K562 (cell line): ENCODE data around the gene CNTRL. TPM values are rescaled to one million over a fixed set of nuclear protein-coding genes. Genes with fewer than 3 reads are reported as not detected.
A peak's percentile ranks its signal among the peaks of the same experiment; 100 is the strongest.

Source experiments
- BCL6 ChIP-seq: fragments of 250-450 bp; sonication (Bioruptor Pico); IDR thresholded peaks from 2 replicates; pipeline ENCODE4 v1.4.0; 2020
- CTCF ChIP-seq, 3 experiments: IDR thresholded peaks in 2 of 3; conservative IDR thresholded peaks in 1 of 3; 2 replicates each; pipeline ENCODE4 v1.5.1; 2011 to 2012; ENCODE audit warnings: low read length in 3 of 3, mild to moderate bottlenecking in 3 of 3, control low read depth in 2 of 3, improper control_type of control experiment in 1 of 3, inconsistent platforms in 1 of 3, low read depth in 1 of 3, mixed read lengths in 1 of 3, moderate library complexity in 1 of 3; ENCODE audit not compliant: insufficient read depth in 2 of 3
- ID3 ChIP-seq, 2 experiments: fragments of 250-450 bp in 1 of 2; fragments of 450-650 bp in 1 of 2; sonication (Bioruptor Pico) in 1 of 2; IDR thresholded peaks; 2 replicates each; pipeline versions ENCODE4 v1.6.1 to v1.8.0; 2016 to 2021; ENCODE audit warnings: mild to moderate bottlenecking in 2 of 2, moderate library complexity in 2 of 2, missing compliant biosample characterization in 1 of 2, missing genetic modification characterization in 1 of 2
- MAX ChIP-seq: sonication (generic); formaldehyde crosslinking; IDR thresholded peaks from 2 replicates; pipeline ENCODE4 v1.9.0; 2022; ENCODE audit warnings: mild to moderate bottlenecking, missing genetic modification reagents
- MCM7 ChIP-seq, 2 experiments: fragments of 450-650 bp; IDR thresholded peaks; 2 replicates each; pipeline ENCODE4 v1.6.1; 2016 to 2018
- MGA ChIP-seq: fragments of 450-650 bp; IDR thresholded peaks from 2 replicates; pipeline ENCODE4 v1.6.1; 2016; ENCODE audit warnings: mild to moderate bottlenecking, moderate library complexity
- TEAD1 ChIP-seq, 2 experiments: fragments of 450-650 bp in 1 of 2; sonication (generic) in 1 of 2; formaldehyde crosslinking; IDR thresholded peaks; 2 replicates each; pipeline versions ENCODE4 v1.4.0 to v1.8.0; 2020 to 2022; ENCODE audit warnings: mild to moderate bottlenecking in 2 of 2, missing genetic modification reagents in 1 of 2
- ZNF507 ChIP-seq: conservative IDR thresholded peaks from 2 replicates; pipeline ENCODE4 v1.6.1; 2017; ENCODE audit warnings: missing genetic modification characterization, missing compliant biosample characterization
- polyA plus RNA-seq, 8 experiments: library from polyadenylated mRNA; depleted of rRNA in 4 of 8; stranded (reverse) in 5 of 8; unstranded in 3 of 8; fragments of >200 nt; fragmentation: Nextera tagmentation in 2 of 8; fragmentation: Illumina TruSeq in 1 of 8; extraction: Ambion mirVana in 2 of 8; extraction: Trizol in 1 of 8; gene quantifications; 2 replicates each; pipeline versions ENCODE4 v1.2.1 to v1.2.3, GENCODE V29; 2011 to 2014; ENCODE audit warnings: inconsistent platforms in 1 of 8, missing spikeins in 1 of 8
- total RNA-seq, 7 experiments: library from RNA; depleted of rRNA in 6 of 7; stranded (reverse); fragments of >200 nt in 6 of 7; fragmentation: Illumina TruSeq in 2 of 7; extraction: Trizol in 2 of 7; gene quantifications; 2 replicates each; pipeline versions ENCODE4 v1.2.1 to v1.2.3, GENCODE V29; 2011 to 2021; ENCODE audit warnings: low replicate concordance in 1 of 7

The CNTRL gene
- total and polyA plus RNA-seq, 9 of the 15 experiments (the other 6 are each of a cell fraction or from before 2014, with no cell fraction given) = 9.2 to 28.9 (median 20.5) TPM

- TF ChIP-seq MGA = peak; percentile 45
- peak; percentile 62 for TF ChIP-seq MAX (CRISPR knock-in tag)
- peak in 1 of 2 experiments; percentile 11; a peak in 1 of 4 replicates for TF ChIP-seq TEAD1 (CRISPR knock-in tag; IDR thresholded peaks at IDR 0.05)
- no peak for TF ChIP-seq ID3 (CRISPR knock-in tag; IDR thresholded peaks at IDR 0.05)
- peak; percentile 32; the same call in 1 of the 2 replicates for TF ChIP-seq ID3 (tag; IDR thresholded peaks at IDR 0.05)
- TF ChIP-seq MCM7 (IDR thresholded peaks at IDR 0.05) = no peak
- no peak for TF ChIP-seq ZNF507
- TF ChIP-seq CTCF (IDR thresholded peaks at IDR 0.05 in 2 of 3, conservative IDR thresholded peaks at IDR 0.05 in 1 of 3; ENCODE audit: insufficient read depth in 2 of 3, low read depth in 1 of 3, low read length in 3 of 3) = peak; percentile 68 to 80 (median 79)
- TF ChIP-seq BCL6 (CRISPR knock-in tag) = no peak
Measured at GRCh38 chr9:121222524-121223171, 147.9 kb downstream of the CNTRL start (continued).
